ENCODE measurements around the gene MTM1.

MTM1 gene

DNA sequence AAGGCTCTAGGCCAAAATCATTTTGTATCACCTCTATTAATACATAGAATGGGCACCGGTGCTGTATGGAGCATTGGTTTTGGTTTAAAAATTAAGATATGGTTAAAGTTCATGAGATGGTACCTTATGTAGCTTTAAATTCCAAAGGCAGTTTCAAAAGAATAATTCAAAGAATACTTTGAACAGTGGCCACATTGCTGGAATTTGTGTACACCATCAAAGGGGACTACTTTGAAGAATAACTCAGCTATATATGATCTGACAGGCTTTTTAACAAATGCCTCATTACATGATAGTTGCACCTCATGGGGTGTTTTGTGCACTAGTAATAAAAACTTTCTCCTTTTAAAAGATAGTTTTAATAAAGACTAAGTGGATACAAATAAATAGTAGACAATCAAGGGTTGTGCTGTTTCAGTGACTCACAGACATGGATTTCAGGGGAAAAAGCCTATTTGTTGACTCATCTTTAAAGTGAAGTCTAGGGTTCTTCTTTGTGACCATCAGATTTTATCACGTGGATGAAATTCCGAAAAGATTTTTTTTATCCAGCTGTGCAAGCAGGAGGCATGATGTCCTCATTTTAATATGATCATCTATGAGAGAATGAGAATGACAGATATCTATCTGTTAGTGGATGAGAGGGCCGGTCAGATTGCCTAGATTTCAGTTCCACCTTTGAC lies 12.8 kb downstream of the MTM1 start:
- Histone ChIP-seq H3K4me1 (ENCODE audit: control insufficient read depth, insufficient read depth, low read length) (no peaks in the 10 kb centered on the region), H3K9me3 (ENCODE audit: control insufficient read depth, insufficient read depth, low read length) (no peaks in the 10 kb centered on the region), H3K4me3 (ENCODE audit: low read depth, low read length) (no peak overlapping the region), H3K9ac (ENCODE audit: low read depth, low read length) (no peak overlapping the region), H3K36me3 (ENCODE audit: control insufficient read depth, insufficient read depth, low read length) (no peaks in the 10 kb centered on the region), H3K27me3 (ENCODE audit: control insufficient read depth, insufficient read depth, low read length) (no peaks in the 10 kb centered on the region)

DNA sequence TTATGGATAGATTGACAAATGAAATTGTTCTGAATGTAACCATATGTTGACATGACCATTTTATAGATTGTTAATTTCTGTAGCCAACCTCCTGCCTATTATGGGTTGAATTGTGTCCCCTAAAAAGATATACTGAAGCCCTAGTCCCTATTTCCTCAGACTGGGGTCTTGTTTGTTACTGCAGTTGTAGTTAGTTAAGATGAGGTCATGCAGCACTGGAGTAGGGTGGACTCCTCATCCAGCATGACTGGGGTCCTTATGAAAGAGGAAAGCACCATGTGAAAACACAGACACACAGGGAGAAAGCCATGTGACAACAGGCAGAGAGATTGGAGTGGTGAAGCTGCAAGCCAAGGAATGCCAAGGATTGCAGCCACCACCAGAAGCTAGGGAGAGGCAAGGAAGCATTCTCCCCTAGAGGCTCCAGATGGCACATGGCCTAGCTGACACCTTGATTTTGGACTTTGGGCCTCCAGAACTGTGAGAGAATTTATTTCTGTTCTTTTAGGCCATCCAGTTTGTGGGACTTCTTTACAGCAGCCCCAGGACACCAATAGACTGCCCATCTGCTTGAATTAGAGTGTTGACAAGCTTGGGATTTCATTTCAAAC lies 14.0 kb downstream of the MTM1 start:
- no peak overlapping the region for H3K9ac ChIP-seq (ENCODE audit: low read depth, low read length)
- H3K4me1 ChIP-seq (ENCODE audit: control insufficient read depth, insufficient read depth, low read length): no peaks in the 10 kb centered on the region
- no peak overlapping the region for H3K4me3 ChIP-seq (ENCODE audit: low read depth, low read length)
- no peaks in the 10 kb centered on the region for H3K36me3 ChIP-seq (ENCODE audit: control insufficient read depth, insufficient read depth, low read length)
- H3K27me3 ChIP-seq (ENCODE audit: control insufficient read depth, insufficient read depth, low read length): no peaks in the 10 kb centered on the region
- H3K9me3 ChIP-seq (ENCODE audit: control insufficient read depth, insufficient read depth, low read length): no peaks in the 10 kb centered on the region

DNA sequence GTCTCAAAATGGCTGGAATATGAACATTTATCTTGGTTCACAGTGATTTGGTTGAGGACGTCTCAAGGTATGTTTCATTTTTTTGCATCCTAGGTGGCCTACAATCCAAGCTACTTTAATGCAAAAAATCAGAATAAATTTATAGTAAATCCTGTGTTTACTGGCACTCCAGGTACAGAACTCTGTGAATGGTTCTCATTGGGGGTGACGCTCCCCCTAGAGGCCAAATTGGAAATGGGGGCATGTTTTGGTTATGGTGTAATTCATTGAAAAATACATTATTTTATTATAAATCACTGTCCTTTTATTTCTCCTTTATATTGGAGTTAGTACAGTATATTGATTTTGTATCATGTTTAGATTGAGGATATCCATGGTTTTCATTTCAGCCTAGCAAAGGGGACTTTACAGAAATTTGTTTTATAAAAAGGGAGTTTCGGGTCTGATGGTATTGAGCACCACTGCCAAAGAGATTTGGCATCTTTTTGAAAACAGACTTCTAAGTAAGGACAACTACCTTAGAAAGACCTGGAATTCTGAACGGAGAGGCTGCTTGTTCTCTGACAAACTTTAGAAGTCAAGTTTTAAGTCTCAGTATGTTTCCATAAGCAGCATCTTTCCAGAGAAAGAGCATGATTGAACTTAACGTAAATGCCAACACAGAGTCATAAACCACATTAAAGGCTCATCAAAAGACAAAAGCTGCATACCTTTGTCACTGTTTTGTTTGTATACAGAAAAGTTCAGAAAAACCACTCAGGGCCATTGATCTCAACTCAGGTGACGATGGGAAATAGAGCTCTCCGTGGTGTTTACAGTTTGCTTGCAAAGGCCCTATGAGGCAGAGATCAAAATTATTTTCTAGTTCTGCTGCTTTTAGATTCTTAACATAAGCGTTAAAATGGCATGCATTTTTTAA lies 19.4 kb downstream of the MTM1 start:
- H3K36me3 ChIP-seq (ENCODE audit: control insufficient read depth, insufficient read depth, low read length): no peaks in the 10 kb centered on the region
- no peaks in the 10 kb centered on the region for H3K9me3 ChIP-seq (ENCODE audit: control insufficient read depth, insufficient read depth, low read length)
- no peak overlapping the region for H3K4me3 ChIP-seq (ENCODE audit: low read depth, low read length)
- H3K9ac ChIP-seq (ENCODE audit: low read depth, low read length): no peak overlapping the region
- H3K4me1 ChIP-seq (ENCODE audit: control insufficient read depth, insufficient read depth, low read length): no peaks in the 10 kb centered on the region
- H3K27me3 ChIP-seq (ENCODE audit: control insufficient read depth, insufficient read depth, low read length): no peaks in the 10 kb centered on the region

DNA sequence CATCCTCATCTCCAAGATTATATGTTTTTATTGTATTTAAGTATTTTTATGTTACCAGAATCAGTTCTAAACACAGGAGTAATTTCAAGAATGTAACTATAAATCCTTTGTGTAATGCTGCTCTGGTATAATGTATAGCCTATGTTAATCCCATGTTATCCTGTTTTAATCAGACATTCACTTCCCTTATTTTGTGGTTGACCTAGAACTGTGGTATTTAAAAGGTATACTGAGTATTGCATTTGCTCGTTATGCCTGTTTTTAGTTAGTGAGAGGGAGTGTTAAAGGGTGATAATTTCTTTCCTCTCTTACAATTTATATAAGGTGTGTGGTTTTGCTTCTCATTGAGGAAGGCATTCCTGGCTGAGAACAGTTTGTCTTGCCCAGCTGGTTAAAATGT lies 26.2 kb downstream of the MTM1 start:
- no peaks in the 10 kb centered on the region for H3K27me3 ChIP-seq (ENCODE audit: control insufficient read depth, insufficient read depth, low read length)
- no peak overlapping the region for H3K9ac ChIP-seq (ENCODE audit: low read depth, low read length)
- H3K9me3 ChIP-seq (ENCODE audit: control insufficient read depth, insufficient read depth, low read length): no peaks in the 10 kb centered on the region
- H3K4me3 ChIP-seq (ENCODE audit: low read depth, low read length): no peak overlapping the region
- H3K36me3 ChIP-seq (ENCODE audit: control insufficient read depth, insufficient read depth, low read length): no peaks in the 10 kb centered on the region
- H3K4me1 ChIP-seq (ENCODE audit: control insufficient read depth, insufficient read depth, low read length): no peaks in the 10 kb centered on the region

DNA sequence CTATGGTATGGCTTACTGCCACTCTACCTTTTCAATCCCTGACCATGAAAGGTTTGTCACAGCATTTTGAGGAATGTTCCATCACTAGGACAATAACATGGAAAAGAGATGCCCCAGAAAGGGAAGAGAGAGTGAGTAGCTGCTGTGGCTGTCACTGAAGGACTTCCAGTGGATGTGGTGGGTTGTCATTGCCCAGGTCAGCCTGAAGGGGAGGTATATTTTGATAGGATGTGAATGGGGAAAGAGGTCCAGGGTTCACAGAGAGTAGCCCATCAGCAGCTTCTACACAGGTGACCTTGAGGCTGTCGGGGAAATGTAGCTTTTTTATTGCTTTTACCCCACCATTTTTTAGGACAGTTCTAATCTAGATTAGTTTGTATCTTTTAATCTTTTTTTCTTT lies 30.8 kb downstream of the MTM1 start:
- no peak overlapping the region for H3K4me3 ChIP-seq (ENCODE audit: low read depth, low read length)
- H3K9me3 ChIP-seq (ENCODE audit: control insufficient read depth, insufficient read depth, low read length): no peaks in the 10 kb centered on the region
- H3K27me3 ChIP-seq (ENCODE audit: control insufficient read depth, insufficient read depth, low read length): no peaks in the 10 kb centered on the region
- H3K36me3 ChIP-seq (ENCODE audit: control insufficient read depth, insufficient read depth, low read length): no peaks in the 10 kb centered on the region
- H3K9ac ChIP-seq (ENCODE audit: low read depth, low read length): no peak overlapping the region
- no peaks in the 10 kb centered on the region for H3K4me1 ChIP-seq (ENCODE audit: control insufficient read depth, insufficient read depth, low read length)

DNA sequence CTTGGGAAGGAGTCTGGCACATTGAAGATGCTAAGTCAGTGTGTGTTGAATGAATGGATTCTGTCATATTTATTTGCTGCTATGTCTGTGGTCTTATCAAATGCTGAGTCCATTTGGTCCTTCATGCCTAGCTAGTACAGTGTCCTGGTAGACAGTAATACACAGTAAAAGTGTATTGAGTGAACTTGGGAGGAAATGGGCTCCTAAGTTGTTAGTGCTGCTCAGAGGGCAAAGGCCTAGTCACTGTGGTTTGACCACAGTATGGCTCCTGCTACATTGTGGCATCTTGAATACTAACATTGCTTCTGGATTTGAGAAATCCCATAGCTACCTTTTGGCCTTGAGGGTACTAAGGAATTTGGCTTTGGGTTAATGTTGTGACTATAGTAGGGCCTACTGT lies 33.9 kb downstream of the MTM1 start:
- Histone ChIP-seq H3K36me3 (ENCODE audit: control insufficient read depth, insufficient read depth, low read length) (no peaks in the 10 kb centered on the region), H3K4me1 (ENCODE audit: control insufficient read depth, insufficient read depth, low read length) (no peaks in the 10 kb centered on the region), H3K9me3 (ENCODE audit: control insufficient read depth, insufficient read depth, low read length) (no peaks in the 10 kb centered on the region), H3K27me3 (ENCODE audit: control insufficient read depth, insufficient read depth, low read length) (no peaks in the 10 kb centered on the region), H3K9ac (ENCODE audit: low read depth, low read length) (no peak overlapping the region), H3K4me3 (ENCODE audit: low read depth, low read length) (no peak overlapping the region)

DNA sequence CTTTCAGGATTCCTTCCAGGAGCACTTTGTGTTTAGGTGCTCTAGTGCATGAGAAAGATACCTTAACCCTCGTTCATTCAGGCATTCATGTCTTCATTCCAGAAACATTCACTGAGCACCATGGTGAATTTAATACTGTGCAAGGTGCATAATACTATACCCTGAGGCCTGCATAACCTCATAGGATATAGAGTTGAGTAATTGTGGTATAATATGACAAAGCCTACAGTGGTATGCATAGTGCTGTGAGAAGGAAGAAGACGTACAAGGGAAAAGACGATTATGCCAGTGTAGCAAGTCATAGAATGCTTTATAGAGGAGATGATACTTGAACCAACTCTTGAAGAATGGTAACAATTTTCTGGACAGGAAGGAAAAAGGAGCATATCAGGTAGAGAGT lies 34.3 kb downstream of the MTM1 start:
- Histone ChIP-seq H3K27me3 (ENCODE audit: control insufficient read depth, insufficient read depth, low read length) (no peaks in the 10 kb centered on the region), H3K4me3 (ENCODE audit: low read depth, low read length) (no peak overlapping the region), H3K36me3 (ENCODE audit: control insufficient read depth, insufficient read depth, low read length) (no peaks in the 10 kb centered on the region)

DNA sequence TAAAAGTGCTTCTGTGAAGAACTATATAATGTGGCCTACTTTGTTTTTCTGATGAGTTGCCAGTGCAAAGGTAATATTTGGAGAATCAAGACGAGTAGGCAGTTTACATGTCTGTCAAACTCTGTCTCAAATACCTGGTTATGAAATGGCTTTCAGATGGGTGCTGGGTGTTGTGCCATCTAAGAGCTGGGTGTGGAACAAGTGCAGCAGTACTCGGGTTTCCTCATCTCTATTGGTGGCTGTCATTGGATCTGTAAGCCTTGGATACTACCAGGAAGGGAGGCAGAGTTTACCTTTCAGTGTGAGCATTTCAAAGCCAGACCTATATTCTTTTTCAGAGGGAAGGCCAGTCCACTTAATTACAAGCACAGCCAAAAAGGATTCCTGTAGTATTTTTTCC lies 37.2 kb downstream of the MTM1 start:
- H3K9me3 ChIP-seq (ENCODE audit: control insufficient read depth, insufficient read depth, low read length): no peaks in the 10 kb centered on the region
- no peaks in the 10 kb centered on the region for H3K27me3 ChIP-seq (ENCODE audit: control insufficient read depth, insufficient read depth, low read length)
- no peak overlapping the region for H3K4me3 ChIP-seq (ENCODE audit: low read depth, low read length)
- no peaks in the 10 kb centered on the region for H3K4me1 ChIP-seq (ENCODE audit: control insufficient read depth, insufficient read depth, low read length)
- no peaks in the 10 kb centered on the region for H3K36me3 ChIP-seq (ENCODE audit: control insufficient read depth, insufficient read depth, low read length)
- no peak overlapping the region for H3K9ac ChIP-seq (ENCODE audit: low read depth, low read length)

More for the DNA sequence above, 34.3 kb downstream of the MTM1 start:
- Histone ChIP-seq H3K9ac (ENCODE audit: low read depth, low read length) (no peak overlapping the region), H3K4me1 (ENCODE audit: control insufficient read depth, insufficient read depth, low read length) (no peaks in the 10 kb centered on the region), H3K9me3 (ENCODE audit: control insufficient read depth, insufficient read depth, low read length) (no peaks in the 10 kb centered on the region)

DNA sequence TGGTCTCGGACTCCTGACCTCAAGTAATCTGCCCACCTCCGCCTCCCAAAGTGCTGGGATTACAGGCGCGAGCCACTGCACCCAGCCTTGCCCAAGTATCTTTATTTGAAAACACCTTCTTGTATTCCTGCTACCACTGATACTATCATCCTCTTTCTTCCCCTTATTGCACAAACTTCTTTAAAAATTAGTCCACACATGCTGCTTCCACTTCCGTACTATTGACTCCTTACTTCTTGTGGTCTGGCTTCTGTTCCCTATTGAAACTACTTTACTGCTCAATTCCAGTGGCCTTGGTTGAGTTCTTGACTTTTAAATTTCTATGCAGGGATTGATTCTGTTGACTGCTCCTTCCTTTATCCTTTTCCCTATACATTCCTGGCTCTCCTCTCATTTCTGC lies 38.8 kb downstream of the MTM1 start:
- no peaks in the 10 kb centered on the region for H3K9me3 ChIP-seq (ENCODE audit: control insufficient read depth, insufficient read depth, low read length)
- no peak overlapping the region for H3K9ac ChIP-seq (ENCODE audit: low read depth, low read length)
- H3K36me3 ChIP-seq (ENCODE audit: control insufficient read depth, insufficient read depth, low read length): no peaks in the 10 kb centered on the region
- H3K27me3 ChIP-seq (ENCODE audit: control insufficient read depth, insufficient read depth, low read length): no peaks in the 10 kb centered on the region
- no peaks in the 10 kb centered on the region for H3K4me1 ChIP-seq (ENCODE audit: control insufficient read depth, insufficient read depth, low read length)
- no peak overlapping the region for H3K4me3 ChIP-seq (ENCODE audit: low read depth, low read length)

DNA sequence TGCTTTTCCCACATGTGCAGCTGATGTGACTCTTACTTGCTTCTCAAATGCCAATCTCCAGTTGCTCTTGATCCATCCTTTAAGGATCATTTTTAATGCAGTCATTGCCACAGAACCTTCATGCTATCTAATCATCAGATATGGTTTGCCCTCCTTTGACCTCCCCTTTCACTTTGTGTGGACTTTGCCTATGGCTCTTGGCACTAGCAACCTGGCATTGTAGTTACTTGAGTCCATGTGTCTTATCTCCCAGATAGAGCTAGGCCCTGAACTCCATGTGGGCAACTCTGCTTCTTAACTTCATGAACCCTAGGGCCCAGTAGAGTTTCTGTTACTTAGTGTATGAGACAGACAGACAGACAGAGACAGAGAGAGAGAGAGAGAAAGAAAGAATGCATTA lies 41.6 kb downstream of the MTM1 start:
- Histone ChIP-seq H3K4me1 (ENCODE audit: control insufficient read depth, insufficient read depth, low read length) (no peaks in the 10 kb centered on the region), H3K27me3 (ENCODE audit: control insufficient read depth, insufficient read depth, low read length) (no peaks in the 10 kb centered on the region), H3K9ac (ENCODE audit: low read depth, low read length) (no peak overlapping the region), H3K36me3 (ENCODE audit: control insufficient read depth, insufficient read depth, low read length) (no peaks in the 10 kb centered on the region), H3K9me3 (ENCODE audit: control insufficient read depth, insufficient read depth, low read length) (no peaks in the 10 kb centered on the region), H3K4me3 (ENCODE audit: low read depth, low read length) (no peak overlapping the region)

DNA sequence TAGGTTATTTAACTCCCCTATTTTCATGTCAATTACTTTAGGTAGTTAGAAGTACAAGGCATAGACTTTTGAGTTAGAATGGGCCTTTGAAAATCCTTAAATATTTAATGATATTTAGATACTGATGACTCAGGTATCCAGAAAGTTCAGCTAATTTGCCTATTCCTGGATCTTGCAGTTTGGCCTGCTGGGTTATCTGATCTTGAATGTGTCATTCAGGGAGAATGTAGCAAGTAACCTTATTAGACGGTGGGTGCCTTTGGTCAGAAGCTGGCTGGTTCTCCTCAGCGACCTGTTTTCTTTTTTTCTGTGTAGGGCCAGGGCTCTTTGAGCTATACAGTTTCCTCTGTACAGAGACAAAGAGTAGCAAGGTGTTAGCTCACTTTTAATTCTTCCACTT lies 42.0 kb downstream of the MTM1 start:
- Histone ChIP-seq H3K36me3 (ENCODE audit: control insufficient read depth, insufficient read depth, low read length) (no peaks in the 10 kb centered on the region), H3K27me3 (ENCODE audit: control insufficient read depth, insufficient read depth, low read length) (no peaks in the 10 kb centered on the region), H3K9ac (ENCODE audit: low read depth, low read length) (no peak overlapping the region), H3K4me3 (ENCODE audit: low read depth, low read length) (no peak overlapping the region), H3K9me3 (ENCODE audit: control insufficient read depth, insufficient read depth, low read length) (no peaks in the 10 kb centered on the region), H3K4me1 (ENCODE audit: control insufficient read depth, insufficient read depth, low read length) (no peaks in the 10 kb centered on the region)

DNA sequence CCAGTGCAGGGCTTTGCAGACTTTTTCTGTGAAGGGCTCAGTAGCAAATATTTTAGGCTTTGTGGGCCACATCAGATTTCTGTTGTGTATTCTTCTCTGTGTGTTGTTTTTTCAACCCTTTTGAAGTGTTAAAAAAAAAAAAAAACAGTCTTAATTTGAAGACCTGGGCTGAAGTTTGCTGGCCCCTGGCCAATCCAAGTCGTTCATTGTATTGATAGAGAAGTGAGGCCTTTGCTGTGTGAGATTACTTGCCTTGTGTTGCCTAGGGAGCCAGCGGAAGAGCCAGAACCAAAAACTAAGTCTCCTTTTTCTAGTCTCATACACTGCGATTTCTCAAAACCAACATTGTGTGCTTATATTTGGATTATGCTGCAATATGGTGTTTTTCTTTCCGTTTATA lies 46.9 kb downstream of the MTM1 start:
- no peaks in the 10 kb centered on the region for H3K9me3 ChIP-seq (ENCODE audit: control insufficient read depth, insufficient read depth, low read length)
- no peak overlapping the region for H3K4me3 ChIP-seq (ENCODE audit: low read depth, low read length)
- peaks cover 4% of the 10 kb centered on the region for H3K4me1 ChIP-seq (ENCODE audit: control insufficient read depth, insufficient read depth, low read length)
- no peaks in the 10 kb centered on the region for H3K27me3 ChIP-seq (ENCODE audit: control insufficient read depth, insufficient read depth, low read length)
- H3K36me3 ChIP-seq (ENCODE audit: control insufficient read depth, insufficient read depth, low read length): no peaks in the 10 kb centered on the region
- H3K9ac ChIP-seq (ENCODE audit: low read depth, low read length): no peak overlapping the region
